SKM-1 treated with dmso at 0.1 percent for 144 hours (cell line): Measurements from ENCODE around the gene ATOX1.
A peak's percentile ranks its signal among the peaks of the same experiment; 100 is the strongest.
"Not testable (repeated sequence)": the region's sequence is repeated elsewhere in the genome, so short reads cannot be mapped to it uniquely, and the experiment has no call there.

Experiments used
- DNase-seq: peaks from one replicate; lab custom pipeline; 2025; ENCODE audit not compliant: unreplicated experiment; lab: John Stamatoyannopoulos, UW

ATOX1 gene

GRCh38 chr5:151734064-151734408, 24.4 kb downstream of the ATOX1 start:
- DNase-seq, result no peak

DNA sequence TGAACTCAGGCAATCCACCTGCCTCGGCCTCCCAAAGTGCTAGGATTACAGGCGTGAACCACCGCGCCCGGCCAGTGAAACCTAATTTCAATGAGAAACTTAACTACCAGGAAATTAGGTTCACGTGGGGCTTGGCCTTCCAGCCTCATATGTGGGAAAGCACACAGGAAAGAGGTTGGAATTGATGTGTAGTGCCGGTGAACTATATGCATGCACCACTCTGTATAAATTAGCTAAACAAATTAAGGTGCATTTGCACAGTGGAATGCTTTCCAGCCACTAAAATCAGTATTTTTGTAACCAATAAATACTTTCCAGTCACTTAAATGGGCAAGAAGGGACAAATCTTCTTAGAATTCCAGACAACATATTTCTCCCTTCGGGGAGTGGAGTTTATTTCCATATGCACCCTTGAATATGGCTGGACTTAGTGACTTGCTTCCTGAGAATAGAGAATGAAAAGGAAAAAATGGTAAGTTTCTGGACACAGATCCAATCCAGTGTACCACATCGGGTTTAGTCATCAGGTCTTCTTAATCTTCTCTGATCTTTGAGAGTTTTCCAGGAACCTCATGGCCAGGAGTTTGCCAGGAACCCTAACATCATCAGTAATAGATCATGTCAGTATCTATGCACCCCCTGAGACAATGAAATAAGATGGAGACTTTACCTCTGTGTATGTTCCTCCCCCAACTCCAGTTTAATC, 24.9 kb downstream of the ATOX1 start:
- DNase-seq, result no peak

- no peak for DNase-seq
Measured at GRCh38 chr5:151730381-151730780, 28.1 kb downstream of the ATOX1 start.

GRCh38 chr5:151729597-151729996, 28.8 kb downstream of the ATOX1 start:
- not testable (repeated sequence) for DNase-seq

- DNase-seq, result no peak
Measured at GRCh38 chr5:151724360-151724759, 34.1 kb downstream of the ATOX1 start.

- peak; percentile 43 for DNase-seq
Measured at GRCh38 chr5:151722546-151722945, 35.9 kb downstream of the ATOX1 start.

- DNase-seq, result no peak
Measured at GRCh38 chr5:151721812-151722391, 36.5 kb downstream of the ATOX1 start.

GRCh38 chr5:151721087-151721646, 37.3 kb downstream of the ATOX1 start:
- DNase-seq, result no peak

DNA sequence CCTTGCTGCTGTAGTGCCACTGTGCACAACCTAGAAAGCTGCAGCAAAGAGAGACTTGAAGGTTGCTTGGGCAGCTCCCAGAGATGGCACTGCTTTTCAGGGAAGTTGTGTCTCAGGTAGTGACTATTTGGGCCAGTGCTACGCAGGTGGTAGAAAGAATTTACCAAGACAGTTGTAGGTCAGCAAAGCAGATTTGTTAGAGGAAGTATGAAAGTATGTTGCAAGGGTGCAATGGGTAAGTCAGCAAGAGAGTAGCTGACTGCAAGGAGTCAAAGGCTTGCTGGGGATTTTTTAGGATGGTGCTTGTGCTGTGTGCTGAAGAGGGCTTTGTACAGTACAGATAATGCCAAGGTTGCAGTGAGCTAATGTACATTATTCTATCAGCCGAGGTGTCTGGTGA, 38.2 kb downstream of the ATOX1 start:
- DNase-seq, result peak; percentile 82

GRCh38 chr5:151719228-151720000, 39.0 kb downstream of the ATOX1 start:
- DNase-seq, result peak; percentile 6

GRCh38 chr5:151718646-151719045, 39.8 kb downstream of the ATOX1 start:
- DNase-seq, result no peak

DNA sequence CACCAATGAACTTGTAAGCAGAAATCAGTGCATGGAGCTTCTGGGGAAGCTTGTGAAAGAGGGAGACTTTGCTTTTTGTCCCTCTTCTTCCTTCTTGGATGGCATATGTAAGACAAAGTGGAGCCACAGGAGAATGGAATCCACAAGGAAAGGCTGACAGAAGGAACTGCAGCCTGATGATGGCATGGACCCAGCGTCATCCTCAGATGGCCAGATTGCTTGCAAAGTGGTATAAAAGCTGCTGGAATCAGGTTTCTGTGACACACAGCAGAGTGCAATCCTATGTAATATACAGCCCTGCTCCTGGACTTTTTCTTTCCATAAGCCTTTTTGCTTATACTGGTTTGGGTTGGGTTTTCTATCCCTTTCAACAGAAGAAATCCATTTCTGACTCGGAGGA, 40.3 kb downstream of the ATOX1 start:
- DNase-seq, result no peak

DNA sequence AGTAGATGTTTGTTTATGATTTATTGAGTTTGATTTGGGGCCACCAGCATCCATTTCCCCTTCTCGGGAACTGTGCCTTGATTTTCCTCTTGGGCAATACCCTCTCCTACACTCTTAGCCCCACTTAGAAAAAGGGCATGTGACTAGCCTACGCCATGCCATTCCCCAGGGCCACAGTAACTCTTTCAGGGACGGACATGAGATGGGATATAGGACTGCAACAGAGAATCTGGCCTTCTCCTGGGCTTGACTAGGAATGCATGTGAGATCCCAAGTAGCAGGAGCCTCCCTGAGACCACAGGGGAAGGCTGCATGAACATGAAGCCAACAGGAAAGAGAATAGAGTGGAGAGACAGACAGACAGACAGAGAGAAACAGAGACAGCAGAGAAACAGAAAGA, 41.0 kb downstream of the ATOX1 start:
- DNase-seq, result no peak

- no peak for DNase-seq
Measured at GRCh38 chr5:151709109-151709735, 49.2 kb downstream of the ATOX1 start.

DNA sequence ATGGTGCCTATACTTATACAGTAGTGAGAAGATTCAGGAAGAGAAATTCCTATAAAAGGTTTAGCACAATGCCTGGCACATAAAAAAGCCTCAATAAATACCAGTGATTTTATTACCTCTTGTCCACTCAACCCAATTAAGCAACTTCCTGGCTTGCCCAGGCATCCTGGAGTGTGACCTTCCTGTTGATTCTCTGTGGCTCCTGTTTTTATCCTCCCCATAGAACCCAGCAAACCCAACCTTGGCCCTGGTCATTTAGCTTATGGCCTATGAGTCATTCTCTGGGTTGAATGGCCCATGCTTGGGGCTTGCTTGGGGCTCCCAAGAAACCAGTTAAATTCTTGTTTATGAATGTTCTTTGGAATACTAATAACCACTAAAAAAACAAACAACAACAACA, 50.3 kb downstream of the ATOX1 start:
- no peak for DNase-seq

DNA sequence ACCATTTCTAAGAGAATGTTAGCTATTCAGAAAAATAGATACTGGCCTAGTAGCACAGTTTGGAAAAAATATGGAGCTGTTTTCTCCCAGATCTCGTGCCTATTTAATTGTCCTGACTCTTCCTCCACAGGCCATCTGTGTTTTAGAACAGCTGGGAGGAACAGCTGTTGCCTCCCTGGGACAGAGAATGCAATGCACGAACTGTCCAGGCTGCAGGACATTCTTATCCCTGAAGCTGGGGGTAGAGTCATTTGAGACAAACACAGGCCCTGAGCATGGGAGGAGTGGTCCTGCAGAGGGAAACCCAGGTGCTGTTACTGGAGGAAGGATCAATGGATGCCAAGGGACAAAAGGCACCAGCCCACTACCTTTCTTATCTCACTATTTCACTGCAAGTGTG, 50.9 kb downstream of the ATOX1 start:
- DNase-seq, result no peak

DNA sequence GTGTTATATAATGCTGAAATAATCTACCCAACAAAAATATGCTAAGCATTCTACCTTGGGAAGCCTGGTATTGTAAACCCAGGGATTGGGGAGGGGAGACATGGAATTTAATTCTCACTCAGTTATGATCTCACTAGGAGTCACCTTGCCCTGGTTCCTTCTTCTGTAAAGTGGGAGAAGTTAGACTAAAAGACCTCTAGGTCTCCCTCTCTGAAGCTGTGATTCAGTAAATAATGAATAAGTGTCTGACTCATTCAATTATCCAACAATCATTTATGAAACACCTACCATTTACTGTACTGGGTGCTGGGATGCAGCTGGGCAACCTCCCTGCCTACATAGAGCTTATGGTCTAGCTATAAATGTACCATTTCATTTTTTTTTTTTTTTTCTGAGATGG, 51.5 kb downstream of the ATOX1 start:
- no peak for DNase-seq

DNA sequence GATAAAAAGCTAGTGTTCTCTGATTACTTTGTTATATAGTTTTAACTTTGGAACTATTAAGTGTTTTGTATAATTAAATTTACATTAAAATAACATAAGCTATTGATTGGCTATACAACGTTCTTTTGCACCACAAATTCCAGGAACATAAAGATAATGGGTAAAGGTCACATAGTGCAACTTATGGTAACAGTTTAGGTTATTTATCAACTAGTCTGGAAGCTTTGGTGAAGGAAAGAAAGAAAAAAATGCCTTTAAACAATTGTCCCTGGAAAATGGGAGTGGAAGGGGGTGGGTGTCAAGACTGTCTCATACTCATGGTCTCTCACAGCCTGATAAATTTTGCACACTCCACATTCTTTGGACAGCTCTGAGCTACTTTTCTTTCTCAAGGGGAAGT, 54.7 kb downstream of the ATOX1 start:
- DNase-seq, result no peak

- no peak for DNase-seq
Measured at GRCh38 chr5:151703227-151703626, 55.2 kb downstream of the ATOX1 start.

DNA sequence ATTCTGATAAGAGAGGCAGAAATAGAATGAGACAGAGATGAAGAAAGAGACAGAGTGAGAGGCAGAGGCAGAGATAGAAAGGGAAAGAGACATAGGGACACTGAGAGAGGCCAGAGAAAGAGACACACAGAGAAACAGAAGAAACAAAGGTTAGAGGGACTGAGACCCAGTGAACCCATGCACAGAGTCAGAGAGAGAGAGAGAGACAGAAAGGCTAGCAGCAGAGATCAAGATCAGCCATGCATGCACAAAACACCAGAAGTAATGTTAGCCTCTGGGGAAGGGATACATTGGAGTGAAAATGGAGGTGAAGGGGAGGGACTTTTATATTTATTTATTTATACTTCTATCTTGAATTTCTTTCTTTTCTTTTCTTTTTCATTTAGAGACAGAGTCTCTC, 57.6 kb downstream of the ATOX1 start:
- no peak for DNase-seq

DNA sequence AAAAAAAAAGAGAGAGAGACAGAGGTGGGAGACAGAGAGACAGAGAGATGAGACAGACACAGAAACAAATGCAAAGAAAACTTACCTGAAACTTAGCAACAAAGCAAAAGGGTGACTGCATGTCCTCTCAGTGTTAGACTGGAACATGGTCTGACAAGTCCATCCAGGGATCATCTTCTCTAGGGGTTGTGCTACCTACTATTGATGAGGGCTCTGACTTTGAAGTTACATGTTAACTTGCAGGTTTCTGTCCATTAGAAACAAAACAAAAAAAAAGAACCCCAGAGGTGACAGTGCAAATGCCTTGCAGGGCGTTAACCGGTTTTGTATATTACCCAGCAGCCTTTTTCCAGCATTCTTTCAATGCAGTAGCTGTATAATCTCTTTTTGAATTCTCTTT, 58.1 kb downstream of the ATOX1 start:
- DNase-seq, result no peak
